HepG2 (cell line): ENCODE data around the gene MYLK2. TPM values are rescaled to one million over a fixed set of nuclear protein-coding genes. Genes with fewer than 3 reads are reported as not detected.

Source experiments
- ATF1 ChIP-seq: IDR thresholded peaks from 2 replicates; pipeline ENCODE4 v1.6.1; 2016; ENCODE audit warnings: mild to moderate bottlenecking, control low read depth
- CENPT ChIP-seq: sonication (generic); formaldehyde crosslinking; IDR thresholded peaks from 2 replicates; pipeline ENCODE4 v1.8.0; 2022; ENCODE audit warnings: low read depth, mild to moderate bottlenecking, moderate library complexity, missing genetic modification reagents
- EED ChIP-seq: sonication (generic); formaldehyde crosslinking; IDR thresholded peaks from 2 replicates; pipeline ENCODE4 v1.5.0; 2020; ENCODE audit warnings: mild to moderate bottlenecking, missing genetic modification reagents
- FOXP1 ChIP-seq, 2 experiments: fragments of 450-650 bp in 1 of 2; IDR thresholded peaks; 2 replicates each; pipeline ENCODE4 v1.6.1; 2017 to 2018; ENCODE audit warnings: antibody characterized with exemption in 1 of 2
- GZF1 ChIP-seq: sonication (generic); formaldehyde crosslinking; IDR thresholded peaks from 2 replicates; pipeline ENCODE4 v1.5.1; 2020; ENCODE audit warnings: mild to moderate bottlenecking, missing genetic modification reagents
- HNRNPK ChIP-seq: fragments of 200-400 bp; formaldehyde crosslinking; IDR thresholded peaks from 2 replicates; pipeline ENCODE4 v1.6.1; 2018; ENCODE audit warnings: low read length, low read depth, moderate library complexity, mild to moderate bottlenecking; ENCODE audit not compliant: poor library complexity, severe bottlenecking
- JDP2 ChIP-seq: sonication (generic); formaldehyde crosslinking; IDR thresholded peaks from 2 replicates; pipeline ENCODE4 v1.8.1; 2022; ENCODE audit warnings: missing genetic modification reagents, borderline replicate concordance
- MBD4 ChIP-seq: IDR thresholded peaks from 2 replicates; pipeline ENCODE4 v1.6.1; 2012; ENCODE audit warnings: low read length, inconsistent platforms, borderline replicate concordance
- MYC ChIP-seq: sonication (generic); formaldehyde crosslinking; IDR thresholded peaks from 2 replicates; pipeline ENCODE4 v1.9.0; 2021; ENCODE audit warnings: missing genetic modification reagents, borderline replicate concordance
- PHF8 ChIP-seq: sonication (generic); formaldehyde crosslinking; IDR thresholded peaks from 2 replicates; pipeline ENCODE4 v1.5.0; 2020; ENCODE audit warnings: missing genetic modification reagents
- RFX3 ChIP-seq: IDR thresholded peaks from 2 replicates; pipeline ENCODE4 v1.6.1; 2016; ENCODE audit warnings: missing biosample characterization, missing genetic modification reagents
- SRF ChIP-seq: IDR thresholded peaks from 2 replicates; pipeline ENCODE4 v1.6.1; 2011; ENCODE audit warnings: mild to moderate bottlenecking, low read depth, low read length, moderate library complexity
- STAG1 ChIP-seq: sonication (generic); formaldehyde crosslinking; IDR thresholded peaks from 2 replicates; pipeline ENCODE4 v1.4.0; 2020; ENCODE audit warnings: missing genetic modification reagents
- THAP11 ChIP-seq: IDR thresholded peaks from 2 replicates; pipeline ENCODE4 v1.6.1; 2016; ENCODE audit warnings: missing biosample characterization, missing genetic modification reagents
- ZNF136 ChIP-seq: sonication (generic); formaldehyde crosslinking; IDR thresholded peaks from 2 replicates; pipeline ENCODE4 v1.8.1; 2022; ENCODE audit warnings: low read depth, mild to moderate bottlenecking, moderate library complexity, missing genetic modification reagents
- ZNF230 ChIP-seq: sonication (generic); formaldehyde crosslinking; IDR thresholded peaks from 2 replicates; pipeline ENCODE4 v1.4.0; 2020; ENCODE audit warnings: mild to moderate bottlenecking, missing genetic modification reagents
- ZNF33A ChIP-seq: sonication (generic); formaldehyde crosslinking; IDR thresholded peaks from 2 replicates; pipeline ENCODE4 v1.5.1; 2020; ENCODE audit warnings: missing genetic modification reagents, mild to moderate bottlenecking, moderate library complexity, borderline replicate concordance
- ZNF552 ChIP-seq: sonication (generic); formaldehyde crosslinking; IDR thresholded peaks from 2 replicates; pipeline ENCODE4 v1.9.0; 2022; ENCODE audit warnings: missing genetic modification reagents, mild to moderate bottlenecking, borderline replicate concordance
- ZNF572 ChIP-seq: sonication (generic); formaldehyde crosslinking; IDR thresholded peaks from 2 replicates; pipeline ENCODE4 v1.5.1; 2020; ENCODE audit warnings: mild to moderate bottlenecking, missing genetic modification reagents
- polyA plus RNA-seq, 8 experiments: library from polyadenylated mRNA; depleted of rRNA in 3 of 8; stranded (reverse) in 7 of 8; unstranded in 1 of 8; fragments of >200 nt; fragmentation: Illumina TruSeq in 4 of 8; extraction: Trizol in 4 of 8; gene quantifications; 2 replicates each; pipeline versions ENCODE4 v1.2.1 to v1.2.3, GENCODE V29; 2011 to 2016; ENCODE audit warnings: low read depth in 4 of 8, missing spikeins in 1 of 8, mixed read lengths in 1 of 8; ENCODE audit not compliant: insufficient read depth in 1 of 8
- total RNA-seq, 5 experiments: library from RNA; depleted of rRNA; stranded (reverse); fragments of >200 nt; fragmentation: Illumina TruSeq; extraction: Trizol; gene quantifications; 2 replicates each; pipeline ENCODE4 v1.2.3, GENCODE V29; 2016; ENCODE audit warnings: low read depth in 1 of 5
- TF ChIP-seq, protein P1 (sequence below): sonication (generic); formaldehyde crosslinking; IDR thresholded peaks from 2 replicates; pipeline ENCODE4 v1.5.0; 2020; ENCODE audit warnings: mild to moderate bottlenecking, missing genetic modification reagents
- TF ChIP-seq, protein P2 (sequence below): sonication (generic); formaldehyde crosslinking; IDR thresholded peaks from 2 replicates; pipeline ENCODE4 v1.8.0; 2022; ENCODE audit warnings: missing genetic modification reagents, mild to moderate bottlenecking, moderate library complexity, borderline replicate concordance
- TF ChIP-seq, protein P3 (sequence below): sonication (generic); formaldehyde crosslinking; IDR thresholded peaks from 2 replicates; pipeline ENCODE4 v1.5.1; 2020; ENCODE audit warnings: missing genetic modification reagents, mild to moderate bottlenecking, borderline replicate concordance

Gene MYLK2
- total and polyA plus RNA-seq, 2 of the 13 experiments (the other 11 are each of a cell fraction or from before 2014, with no cell fraction given) = 0.27 TPM; not detected in 1

DNA sequence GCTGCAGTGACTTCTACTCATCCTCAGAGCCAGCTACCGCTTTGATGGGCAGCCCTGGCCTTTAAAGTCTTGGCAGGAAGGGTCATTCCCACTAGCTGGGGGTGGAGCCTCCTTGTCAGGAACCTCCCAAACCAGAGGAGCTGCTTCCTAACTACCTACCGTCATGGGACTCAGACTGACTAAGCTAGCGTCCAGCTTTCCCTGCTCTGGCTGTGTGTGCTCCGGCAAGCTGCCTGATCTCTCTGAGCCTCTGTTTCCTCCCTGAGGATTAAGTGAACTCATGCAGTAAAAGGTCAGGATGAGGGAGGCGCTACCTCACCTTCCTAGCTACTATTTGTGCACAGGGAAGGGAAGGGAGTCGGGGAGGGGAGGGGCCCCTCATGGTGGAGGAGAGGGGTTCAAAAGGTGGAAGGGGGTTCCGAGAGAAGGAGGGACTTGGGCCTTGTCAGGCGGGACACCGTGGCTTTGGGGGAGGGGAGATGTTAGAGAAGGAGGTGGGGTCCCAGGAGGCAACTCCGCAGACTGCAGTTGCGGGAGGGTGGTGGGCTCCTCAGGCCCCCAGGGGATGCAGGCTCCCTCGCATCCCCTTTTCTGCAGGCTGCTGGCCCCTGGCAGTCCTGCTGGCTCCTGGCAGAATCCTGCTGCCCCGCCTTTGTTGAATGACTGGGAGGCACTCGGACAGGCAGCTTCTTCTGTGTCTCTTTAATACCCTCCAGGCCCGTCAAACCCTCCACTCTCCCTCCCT, 41.4 kb downstream of the MYLK2 start (continued):
- TF ChIP-seq, protein P1, sequence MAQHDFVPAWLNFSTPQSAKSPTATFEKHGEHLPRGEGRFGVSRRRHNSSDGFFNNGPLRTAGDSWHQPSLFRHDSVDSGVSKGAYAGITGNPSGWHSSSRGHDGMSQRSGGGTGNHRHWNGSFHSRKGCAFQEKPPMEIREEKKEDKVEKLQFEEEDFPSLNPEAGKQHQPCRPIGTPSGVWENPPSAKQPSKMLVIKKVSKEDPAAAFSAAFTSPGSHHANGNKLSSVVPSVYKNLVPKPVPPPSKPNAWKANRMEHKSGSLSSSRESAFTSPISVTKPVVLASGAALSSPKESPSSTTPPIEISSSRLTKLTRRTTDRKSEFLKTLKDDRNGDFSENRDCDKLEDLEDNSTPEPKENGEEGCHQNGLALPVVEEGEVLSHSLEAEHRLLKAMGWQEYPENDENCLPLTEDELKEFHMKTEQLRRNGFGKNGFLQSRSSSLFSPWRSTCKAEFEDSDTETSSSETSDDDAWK (CRISPR knock-in tag) = no peak
- TF ChIP-seq FOXP1 (IDR thresholded peaks at IDR 0.05) (no peak), FOXP1 (CRISPR knock-in tag; IDR thresholded peaks at IDR 0.05) (no peak), MBD4 (no peak), CENPT (CRISPR knock-in tag) (no peak), GZF1 (no peak), RFX3 (CRISPR knock-in tag) (no peak), HNRNPK (no peak), STAG1 (CRISPR knock-in tag) (no peak), PHF8 (no peak), ATF1 (CRISPR knock-in tag) (no peak), ZNF136 (no peak), ZNF33A (no peak), ZNF552 (CRISPR knock-in tag) (no peak), SRF (no peak), ZNF572 (CRISPR knock-in tag) (no peak), THAP11 (CRISPR knock-in tag) (no peak), JDP2 (CRISPR knock-in tag) (no peak), ZNF230 (CRISPR knock-in tag) (no peak), MYC (CRISPR knock-in tag) (peak; percentile 50; the same call in 1 of the 2 replicates), EED (CRISPR knock-in tag) (no peak)
- TF ChIP-seq, protein P2, sequence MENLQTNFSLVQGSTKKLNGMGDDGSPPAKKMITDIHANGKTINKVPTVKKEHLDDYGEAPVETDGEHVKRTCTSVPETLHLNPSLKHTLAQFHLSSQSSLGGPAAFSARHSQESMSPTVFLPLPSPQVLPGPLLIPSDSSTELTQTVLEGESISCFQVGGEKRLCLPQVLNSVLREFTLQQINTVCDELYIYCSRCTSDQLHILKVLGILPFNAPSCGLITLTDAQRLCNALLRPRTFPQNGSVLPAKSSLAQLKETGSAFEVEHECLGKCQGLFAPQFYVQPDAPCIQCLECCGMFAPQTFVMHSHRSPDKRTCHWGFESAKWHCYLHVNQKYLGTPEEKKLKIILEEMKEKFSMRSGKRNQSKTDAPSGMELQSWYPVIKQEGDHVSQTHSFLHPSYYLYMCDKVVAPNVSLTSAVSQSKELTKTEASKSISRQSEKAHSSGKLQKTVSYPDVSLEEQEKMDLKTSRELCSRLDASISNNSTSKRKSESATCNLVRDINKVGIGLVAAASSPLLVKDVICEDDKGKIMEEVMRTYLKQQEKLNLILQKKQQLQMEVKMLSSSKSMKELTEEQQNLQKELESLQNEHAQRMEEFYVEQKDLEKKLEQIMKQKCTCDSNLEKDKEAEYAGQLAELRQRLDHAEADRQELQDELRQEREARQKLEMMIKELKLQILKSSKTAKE = no peak
- TF ChIP-seq, protein P3, sequence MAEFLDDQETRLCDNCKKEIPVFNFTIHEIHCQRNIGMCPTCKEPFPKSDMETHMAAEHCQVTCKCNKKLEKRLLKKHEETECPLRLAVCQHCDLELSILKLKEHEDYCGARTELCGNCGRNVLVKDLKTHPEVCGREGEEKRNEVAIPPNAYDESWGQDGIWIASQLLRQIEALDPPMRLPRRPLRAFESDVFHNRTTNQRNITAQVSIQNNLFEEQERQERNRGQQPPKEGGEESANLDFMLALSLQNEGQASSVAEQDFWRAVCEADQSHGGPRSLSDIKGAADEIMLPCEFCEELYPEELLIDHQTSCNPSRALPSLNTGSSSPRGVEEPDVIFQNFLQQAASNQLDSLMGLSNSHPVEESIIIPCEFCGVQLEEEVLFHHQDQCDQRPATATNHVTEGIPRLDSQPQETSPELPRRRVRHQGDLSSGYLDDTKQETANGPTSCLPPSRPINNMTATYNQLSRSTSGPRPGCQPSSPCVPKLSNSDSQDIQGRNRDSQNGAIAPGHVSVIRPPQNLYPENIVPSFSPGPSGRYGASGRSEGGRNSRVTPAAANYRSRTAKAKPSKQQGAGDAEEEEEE (CRISPR knock-in tag) = no peak
